Vagina (tissue), 2 donors: Measurements from ENCODE around the gene SNAP23.

Source experiments
- CTCF ChIP-seq, 3 experiments: fragments of 450-650 bp in 2 of 3; fragments of 200-600 bp in 1 of 3; sonication (generic) in 1 of 3; IDR thresholded peaks; one replicate each; pipeline ENCODE4 v1.5.1; 2017 to 2019; ENCODE audit warnings: antibody characterized with exemption in 3 of 3, mild to moderate bottlenecking in 2 of 3, moderate library complexity in 2 of 3
- POLR2A ChIP-seq, 2 donors: fragments of 450-650 bp; IDR thresholded peaks; one replicate each; pipeline ENCODE4 v1.6.1; 2017; ENCODE audit warnings: antibody characterized with exemption in 2 of 2, mild to moderate bottlenecking in 2 of 2, moderate library complexity in 2 of 2
- POLR2AphosphoS5 ChIP-seq, 2 donors: sonication (generic); formaldehyde crosslinking; IDR thresholded peaks; one replicate each; pipeline ENCODE4 v1.9.0; 2017; ENCODE audit warnings: antibody characterized with exemption in 2 of 2, mild to moderate bottlenecking in 2 of 2, low read depth in 1 of 2; ENCODE audit not compliant: insufficient read depth in 1 of 2

DNA sequence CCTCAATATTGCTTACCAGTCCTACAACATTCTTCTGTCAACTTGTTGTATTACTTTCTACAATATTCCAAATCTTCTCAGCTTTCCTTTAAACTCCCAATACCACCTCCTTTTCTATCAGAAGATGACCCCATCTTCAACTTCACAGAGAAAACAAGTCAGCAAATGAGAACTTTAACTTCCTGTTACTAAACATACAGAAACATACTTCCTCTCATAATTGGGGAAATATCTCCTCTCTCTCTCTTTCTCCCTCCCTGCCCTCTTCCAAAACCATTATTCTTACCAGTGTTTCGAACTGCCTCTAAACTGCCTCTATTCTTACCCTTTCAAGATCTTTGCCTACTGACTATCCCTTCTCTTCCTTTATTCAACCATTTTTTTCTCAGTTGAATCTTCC is 1.8 kb upstream of the SNAP23 start:
- TF ChIP-seq CTCF (IDR thresholded peaks at IDR 0.05) (no peak), POLR2AphosphoS5 (IDR thresholded peaks at IDR 0.05; ENCODE audit: insufficient read depth in 1 of 2, low read depth in 1 of 2) (no peak), POLR2A (IDR thresholded peaks at IDR 0.05) (no peak)
